Posterior cingulate gyrus (tissue), 11 donors: Measurements from ENCODE around the gene ERCC2.
A peak's percentile ranks its signal among the peaks of the same experiment; 100 is the strongest.

Source experiments
- DNase-seq, 10 donors: peaks; one replicate each; pipeline versions ENCODE4 v3.0.0 to v3.0.0-alpha.2; 2020 to 2021; ENCODE audit warnings: mixed read lengths in 3 of 10
- intact Hi-C: fragments of 100-400 bp; cut with DNase I; formaldehyde crosslinking; loops from one replicate; pipeline ENCODE4 v1.15.1; 2023

The ERCC2 gene

GRCh38 chr19:45356760-45357444 lies 13.5 kb downstream of the ERCC2 start:
- intact Hi-C loops = no loop called here
- DNase-seq = no peak

GRCh38 chr19:45355910-45356309 lies 14.5 kb downstream of the ERCC2 start:
- intact Hi-C loops = no loop called here
- no peak for DNase-seq

GRCh38 chr19:45355402-45355801 lies 15.0 kb downstream of the ERCC2 start:
- intact Hi-C loops = no loop called here
- no peak for DNase-seq

GRCh38 chr19:45354241-45354842 lies 16.0 kb downstream of the ERCC2 start:
- intact Hi-C loops = no loop called here
- DNase-seq = no peak

GRCh38 chr19:45352914-45353796 lies 17.2 kb downstream of the ERCC2 start:
- no peak for DNase-seq
- intact Hi-C loops = no loop called here

GRCh38 chr19:45352471-45352870 lies 17.9 kb downstream of the ERCC2 start:
- no peak for DNase-seq
- intact Hi-C loops = no loop called here

- no peak for DNase-seq
- intact Hi-C loops = no loop called here
Measured at GRCh38 chr19:45352062-45352461, 18.3 kb downstream of the ERCC2 start.

GRCh38 chr19:45351401-45351952 lies 18.9 kb downstream of the ERCC2 start:
- intact Hi-C loops = no loop called here
- no peak for DNase-seq

GRCh38 chr19:45350477-45351058 lies 19.8 kb downstream of the ERCC2 start:
- intact Hi-C loops = no loop called here
- DNase-seq = no peak

GRCh38 chr19:45349430-45349941 lies 20.9 kb downstream of the ERCC2 start:
- DNase-seq = peak in 1 of 10 donors; percentile 77
- intact Hi-C loops = no loop called here

- no peak for DNase-seq
- intact Hi-C loops = no loop called here
Measured at GRCh38 chr19:45349126-45349415, 21.3 kb downstream of the ERCC2 start.

- intact Hi-C loops = no loop called here
Measured at GRCh38 chr19:45348367-45349125, 21.8 kb downstream of the ERCC2 start.

GRCh38 chr19:45347570-45348366 lies 22.6 kb downstream of the ERCC2 start:
- intact Hi-C loops = no loop called here
- peak in 1 of 10 donors; percentile 65 for DNase-seq

More at GRCh38 chr19:45348367-45349125, 21.8 kb downstream of the ERCC2 start:
- DNase-seq = peak in 1 of 10 donors; percentile 84

- intact Hi-C loops = no loop called here
- DNase-seq = peak in 1 of 10 donors; percentile 86
Measured at GRCh38 chr19:45346449-45346848, 23.9 kb downstream of the ERCC2 start.

GRCh38 chr19:45345506-45345860 lies 24.9 kb downstream of the ERCC2 start:
- intact Hi-C loops = no loop called here
- no peak for DNase-seq

- no peak for DNase-seq
- intact Hi-C loops = no loop called here
Measured at GRCh38 chr19:45344621-45345505, 25.5 kb downstream of the ERCC2 start.

GRCh38 chr19:45342911-45343310 lies 27.5 kb downstream of the ERCC2 start:
- DNase-seq = no peak
- intact Hi-C loops = no loop called here

GRCh38 chr19:45340899-45341453 lies 29.4 kb downstream of the ERCC2 start:
- DNase-seq = no peak
- intact Hi-C loops = no loop called here
